Measurements from ENCODE around the gene CENPP.

GRCh38 chr9:92310562-92310961, 15.2 kb upstream of the CENPP start:
- TF ChIP-seq POLR2A (IDR thresholded peaks at IDR 0.05), result no peak
- TF ChIP-seq, protein P1, sequence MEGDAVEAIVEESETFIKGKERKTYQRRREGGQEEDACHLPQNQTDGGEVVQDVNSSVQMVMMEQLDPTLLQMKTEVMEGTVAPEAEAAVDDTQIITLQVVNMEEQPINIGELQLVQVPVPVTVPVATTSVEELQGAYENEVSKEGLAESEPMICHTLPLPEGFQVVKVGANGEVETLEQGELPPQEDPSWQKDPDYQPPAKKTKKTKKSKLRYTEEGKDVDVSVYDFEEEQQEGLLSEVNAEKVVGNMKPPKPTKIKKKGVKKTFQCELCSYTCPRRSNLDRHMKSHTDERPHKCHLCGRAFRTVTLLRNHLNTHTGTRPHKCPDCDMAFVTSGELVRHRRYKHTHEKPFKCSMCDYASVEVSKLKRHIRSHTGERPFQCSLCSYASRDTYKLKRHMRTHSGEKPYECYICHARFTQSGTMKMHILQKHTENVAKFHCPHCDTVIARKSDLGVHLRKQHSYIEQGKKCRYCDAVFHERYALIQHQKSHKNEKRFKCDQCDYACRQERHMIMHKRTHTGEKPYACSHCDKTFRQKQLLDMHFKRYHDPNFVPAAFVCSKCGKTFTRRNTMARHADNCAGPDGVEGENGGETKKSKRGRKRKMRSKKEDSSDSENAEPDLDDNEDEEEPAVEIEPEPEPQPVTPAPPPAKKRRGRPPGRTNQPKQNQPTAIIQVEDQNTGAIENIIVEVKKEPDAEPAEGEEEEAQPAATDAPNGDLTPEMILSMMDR (IDR thresholded peaks at IDR 0.05), result no peak
- TF ChIP-seq POLR2AphosphoS5 (IDR thresholded peaks at IDR 0.05), result no peak

Data from suprapubic skin (tissue), 4 donors.